Right renal cortex interstitium (tissue), 3 donors: Measurements from ENCODE around the gene ABCC11. TPM values are rescaled to one million over a fixed set of nuclear protein-coding genes. Genes with fewer than 3 reads are reported as not detected.
"Not testable (repeated sequence)": the region's sequence is repeated elsewhere in the genome, so short reads cannot be mapped to it uniquely, and the experiment has no call there.

Experiments
- DNase-seq, 3 donors: peaks; one replicate each; pipeline ENCODE4 v3.0.0-alpha.2; 2013; ENCODE audit warnings: low read depth in 3 of 3, low spot score in 2 of 3
- polyA plus RNA-seq, 3 donors: library from polyadenylated mRNA; unstranded; fragments of 120-200 nt; gene quantifications; one replicate each; pipeline ENCODE4 v1.2.1, GENCODE V29; 2013; ENCODE audit not compliant: insufficient read length in 3 of 3

ABCC11 gene
- polyA plus RNA-seq, 3 donors = 0.15 to 0.80 (median 0.30) TPM

GRCh38 chr16:48250520-48251278 is 3.4 kb upstream of the ABCC11 start:
- no peak for DNase-seq

GRCh38 chr16:48246066-48246465 is 1.3 kb downstream of the ABCC11 start:
- DNase-seq = no peak

GRCh38 chr16:48244863-48245195 is 2.5 kb downstream of the ABCC11 start:
- DNase-seq = peak in 1 of 3 donors; percentile 18

- peak; percentile 78 to 84 (median 78) for DNase-seq
These were observed 3.1 kb downstream of the ABCC11 start, which contains the start of gene LONP2 for GRCh38 chr16:48244080-48244862. Gene LONP2, plus strand, starts transcription at chr16:48244300. Its CDS starts 89 bp downstream, at chr16:48244389.

- DNase-seq = not testable (repeated sequence)
These were observed 7.2 kb downstream of the ABCC11 start for GRCh38 chr16:48240147-48240546.

GRCh38 chr16:48236286-48236685 is 11.1 kb downstream of the ABCC11 start:
- DNase-seq = no peak

GRCh38 chr16:48235556-48236136 is 11.7 kb downstream of the ABCC11 start:
- DNase-seq = no peak

- no peak for DNase-seq
These were observed 12.2 kb downstream of the ABCC11 start for GRCh38 chr16:48235058-48235555.

- DNase-seq = no peak
These were observed 12.7 kb downstream of the ABCC11 start for GRCh38 chr16:48234630-48235029.

- no peak for DNase-seq
These were observed 14.8 kb downstream of the ABCC11 start for GRCh38 chr16:48232493-48233040.

- no peak for DNase-seq
These were observed 15.4 kb downstream of the ABCC11 start for GRCh38 chr16:48231727-48232492.

GRCh38 chr16:48225456-48225855 is 21.9 kb downstream of the ABCC11 start:
- no peak for DNase-seq

GRCh38 chr16:48223490-48223889 is 23.8 kb downstream of the ABCC11 start:
- no peak for DNase-seq

- DNase-seq = no peak
These were observed 26.4 kb downstream of the ABCC11 start for GRCh38 chr16:48220891-48221290.

- DNase-seq = no peak
These were observed 28.9 kb downstream of the ABCC11 start for GRCh38 chr16:48218473-48218872.

GRCh38 chr16:48217708-48218107 is 29.6 kb downstream of the ABCC11 start:
- no peak for DNase-seq

GRCh38 chr16:48215738-48216137 is 31.6 kb downstream of the ABCC11 start:
- DNase-seq = no peak

GRCh38 chr16:48212033-48212432 is 35.3 kb downstream of the ABCC11 start:
- no peak for DNase-seq

GRCh38 chr16:48210747-48211146 is 36.6 kb downstream of the ABCC11 start:
- no peak for DNase-seq

GRCh38 chr16:48206594-48207242 is 40.6 kb downstream of the ABCC11 start:
- DNase-seq = no peak
